Measurements from ENCODE around the gene CCL26.

The CCL26 gene

DNA sequence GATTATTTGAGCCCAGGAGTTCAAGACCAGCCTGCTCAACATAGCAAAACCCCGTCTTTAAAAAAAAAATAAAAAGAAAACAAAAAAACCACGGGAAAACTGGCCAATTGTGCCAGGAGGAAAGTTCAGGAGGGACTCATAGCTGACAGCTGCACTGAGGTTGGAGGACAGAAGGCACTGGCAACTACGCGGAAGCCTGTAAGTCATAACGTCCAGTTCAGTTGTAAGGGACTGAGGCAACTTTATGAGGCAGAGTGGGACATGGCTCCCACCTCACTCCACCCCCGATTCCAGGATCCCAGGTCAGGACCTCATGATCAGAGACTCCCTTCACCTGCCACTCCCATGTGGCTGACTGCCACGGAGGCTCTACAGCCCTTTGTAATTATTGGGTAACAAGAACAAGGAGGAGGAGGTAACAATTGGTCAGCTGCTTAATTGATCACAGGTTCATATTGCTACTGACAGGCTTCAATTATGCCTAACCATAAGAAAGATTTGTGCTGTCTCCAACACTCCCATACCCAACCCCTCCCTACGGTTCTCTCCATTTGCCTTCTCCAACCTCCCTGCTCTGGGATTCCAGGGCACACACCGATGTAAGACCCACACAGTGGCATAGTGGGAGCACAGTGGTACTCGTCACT lies 43.5 kb upstream of the CCL26 start:
- Histone ChIP-seq H3K9me3 (no peaks in the 10 kb centered on the region), H3K27ac (no peak overlapping the region), H3K27me3 (peaks cover 0 to 13% of the 10 kb centered on the region in 2 donors), H3K4me1 (no peaks in the 10 kb centered on the region), H3K4me3 (no peak overlapping the region), H3K36me3 (no peaks in the 10 kb centered on the region)
- DNase-seq, result no peak
- TF ChIP-seq CTCF (IDR thresholded peaks at IDR 0.05), result no peak
- intact Hi-C loops (cut with DNase I; ENCODE audit: low total_unique reads), result no loop called here

DNA sequence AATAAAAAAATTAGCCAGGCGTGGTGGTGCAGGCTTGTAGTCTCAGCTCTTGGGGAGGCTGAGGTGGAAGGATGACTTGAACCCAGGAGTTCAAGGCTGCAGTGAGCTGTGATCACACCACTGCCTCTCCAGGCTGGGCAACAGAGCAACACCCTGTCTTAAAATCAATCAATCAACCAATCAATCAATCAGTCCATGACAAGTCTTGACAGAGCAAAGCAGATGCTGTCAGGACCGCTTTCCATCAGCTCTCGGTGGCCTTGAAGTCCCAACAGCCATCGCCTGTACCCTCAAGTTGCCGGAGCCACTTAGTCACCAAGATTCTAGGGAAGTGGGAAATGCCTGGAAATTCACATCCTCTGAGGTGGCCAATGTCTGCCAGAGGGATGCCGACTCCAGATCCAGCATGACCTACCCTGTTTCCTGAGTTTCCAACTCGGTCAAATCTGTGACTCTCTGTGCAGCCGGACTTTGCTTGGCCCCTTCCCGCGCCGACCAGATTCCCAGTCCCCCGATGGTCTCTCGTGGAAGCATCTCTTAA lies 42.5 kb upstream of the CCL26 start:
- Histone ChIP-seq H3K9me3 (no peaks in the 10 kb centered on the region), H3K4me3 (no peak overlapping the region), H3K27me3 (peaks cover 0 to 13% of the 10 kb centered on the region in 2 donors), H3K36me3 (no peaks in the 10 kb centered on the region), H3K27ac (no peak overlapping the region), H3K4me1 (no peaks in the 10 kb centered on the region)
- intact Hi-C loops (cut with DNase I; ENCODE audit: low total_unique reads), result no loop called here
- no peak for TF ChIP-seq CTCF (IDR thresholded peaks at IDR 0.05)
- no peak for DNase-seq

GRCh38 chr7:75813781-75814236 lies 41.8 kb upstream of the CCL26 start, which contains the start of gene CCL24:
TSS of gene CCL24 (minus strand) at chr7:75813806. CDS start at chr7:75813715, 91 bp downstream.
- DNase-seq, result no peak
- intact Hi-C loops (cut with DNase I; ENCODE audit: low total_unique reads), result no loop called here
- H3K4me1 ChIP-seq, result no peaks in the 10 kb centered on the region
- H3K27ac ChIP-seq, result no peak within 1 kb of the TSS
- no peak within 1 kb of the TSS for H3K4me3 ChIP-seq
- TF ChIP-seq CTCF (IDR thresholded peaks at IDR 0.05), result no peak
- H3K36me3 ChIP-seq, result no peaks in the 10 kb centered on the region
- no peaks in the 10 kb centered on the region for H3K9me3 ChIP-seq
- peaks cover 0 to 13% of the 10 kb centered on the region in 2 donors for H3K27me3 ChIP-seq

DNA sequence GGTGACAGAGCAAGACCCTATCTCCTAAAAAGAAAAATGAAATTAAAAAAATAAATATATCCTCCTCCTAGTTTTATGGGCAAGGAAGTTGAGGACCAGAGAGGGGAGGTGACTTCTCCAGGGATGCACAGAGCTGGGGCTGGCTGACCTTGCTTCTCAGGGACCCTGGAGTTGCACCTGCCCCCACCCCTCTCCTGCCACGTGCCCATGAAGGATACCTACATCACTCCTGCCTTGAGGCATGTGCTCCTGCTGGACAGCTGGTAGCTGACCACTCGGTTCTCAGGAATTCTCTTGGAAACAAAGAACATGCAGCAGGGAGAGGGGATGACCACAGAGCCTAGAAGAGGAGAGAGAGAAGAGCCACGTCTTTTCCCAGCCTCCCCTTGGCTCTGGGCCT lies 41.1 kb upstream of the CCL26 start:
- no peaks in the 10 kb centered on the region for H3K9me3 ChIP-seq
- H3K27me3 ChIP-seq, result peaks cover 0 to 13% of the 10 kb centered on the region in 2 donors

DNA sequence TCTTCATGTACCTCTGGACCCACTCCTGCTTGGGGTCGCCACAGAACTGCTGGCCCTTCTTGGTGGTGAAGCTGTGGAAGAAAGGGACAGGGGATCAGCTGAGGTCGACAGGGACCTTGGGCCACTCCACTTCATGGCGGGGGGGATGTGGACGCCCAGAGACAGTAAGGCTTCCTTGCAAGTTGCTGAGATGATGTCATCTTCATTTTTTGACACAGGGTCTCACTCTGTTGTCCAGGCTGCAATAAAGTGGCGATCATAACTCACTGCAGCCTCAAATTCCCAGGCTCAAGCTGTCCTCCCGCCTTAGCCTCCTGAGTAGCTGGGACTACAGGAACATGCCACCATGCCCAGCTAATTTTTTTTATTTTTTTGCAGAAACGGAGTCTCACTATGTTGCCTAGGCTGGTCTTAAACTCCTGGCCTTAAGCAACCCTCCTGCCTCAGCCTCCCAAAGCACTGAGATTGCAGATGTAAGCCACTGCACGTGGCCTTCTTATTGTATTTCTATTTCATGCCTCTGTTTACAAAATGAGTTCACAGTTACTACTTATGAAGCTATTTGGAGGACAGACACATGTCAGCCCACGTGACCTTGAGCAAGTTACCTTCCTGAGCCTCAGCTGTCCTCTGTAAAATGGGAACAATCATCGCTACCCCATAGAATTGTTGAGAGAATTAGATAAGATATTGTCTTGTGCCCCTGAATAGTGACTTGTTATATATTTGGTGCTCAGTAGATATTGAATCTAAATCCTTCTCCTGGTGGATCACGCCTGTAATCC lies 40.1 kb upstream of the CCL26 start:
- no peak for DNase-seq
- H3K9me3 ChIP-seq, result peaks cover 0 to 9% (median 8%) of the 10 kb centered on the region in 3 donors
- H3K4me3 ChIP-seq, result no peak overlapping the region
- H3K4me1 ChIP-seq, result no peaks in the 10 kb centered on the region
- H3K27me3 ChIP-seq, result peaks cover 0 to 12% of the 10 kb centered on the region in 2 donors
- no peak for TF ChIP-seq CTCF (IDR thresholded peaks at IDR 0.05)
- intact Hi-C loops (cut with DNase I; ENCODE audit: low total_unique reads), result no loop called here
- no peaks in the 10 kb centered on the region for H3K36me3 ChIP-seq
- H3K27ac ChIP-seq, result no peak overlapping the region

More for the DNA sequence above, 41.1 kb upstream of the CCL26 start:
- DNase-seq, result no peak
- Histone ChIP-seq H3K4me1 (no peaks in the 10 kb centered on the region), H3K36me3 (no peaks in the 10 kb centered on the region), H3K27ac (no peak overlapping the region), H3K4me3 (no peak overlapping the region)
- TF ChIP-seq CTCF (IDR thresholded peaks at IDR 0.05), result no peak
- intact Hi-C loops (cut with DNase I; ENCODE audit: low total_unique reads), result no loop called here

Measured in tibial artery (tissue), 4 donors.